ENCODE results near the gene HDGFL2.

Gene HDGFL2

GRCh38 chr19:4472174-4472974 is at the start of gene HDGFL2:
Gene HDGFL2 (plus strand): TSS chr19:4472297. CDS start chr19:4472351, 54 bp downstream.
- no peak for DNase-seq

DNA sequence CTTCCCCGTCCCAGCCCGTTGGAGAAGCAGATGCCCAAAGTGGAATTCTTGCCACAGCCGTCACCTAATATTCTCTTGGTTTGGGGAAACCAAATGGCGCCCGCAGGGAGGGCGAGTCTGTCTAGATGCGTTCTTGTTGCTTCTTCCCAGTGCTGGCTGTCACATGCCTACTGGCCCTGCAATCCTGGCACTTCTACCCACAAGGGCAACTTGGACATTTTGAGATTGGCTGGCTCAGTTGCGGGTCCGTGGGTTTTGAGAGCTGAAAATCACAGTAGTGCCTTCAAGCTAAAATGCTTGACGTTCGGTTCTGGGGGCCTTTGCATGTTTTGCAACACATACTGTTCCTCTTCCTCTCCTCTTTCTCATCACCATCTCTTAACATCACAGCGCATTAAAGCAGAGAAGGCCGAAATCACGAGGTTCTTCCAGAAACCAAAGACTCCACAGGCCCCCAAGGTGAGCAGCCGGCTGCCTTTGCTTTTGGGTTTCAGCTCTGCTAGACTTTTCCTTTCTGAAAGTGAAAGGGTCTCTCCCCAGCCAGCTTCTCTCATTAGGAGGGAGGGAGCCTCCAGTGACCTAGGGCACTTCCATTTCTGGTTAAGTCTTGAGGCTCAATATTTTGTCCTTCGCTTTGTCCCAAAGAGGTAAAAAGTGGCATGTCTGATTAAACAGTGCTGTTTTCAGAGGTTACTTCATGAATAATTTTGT is 48.5 kb upstream of the HDGFL2 start:
- DNase-seq = no peak

GRCh38 chr19:4425537-4425936 is 46.6 kb upstream of the HDGFL2 start:
- DNase-seq = no peak

DNA sequence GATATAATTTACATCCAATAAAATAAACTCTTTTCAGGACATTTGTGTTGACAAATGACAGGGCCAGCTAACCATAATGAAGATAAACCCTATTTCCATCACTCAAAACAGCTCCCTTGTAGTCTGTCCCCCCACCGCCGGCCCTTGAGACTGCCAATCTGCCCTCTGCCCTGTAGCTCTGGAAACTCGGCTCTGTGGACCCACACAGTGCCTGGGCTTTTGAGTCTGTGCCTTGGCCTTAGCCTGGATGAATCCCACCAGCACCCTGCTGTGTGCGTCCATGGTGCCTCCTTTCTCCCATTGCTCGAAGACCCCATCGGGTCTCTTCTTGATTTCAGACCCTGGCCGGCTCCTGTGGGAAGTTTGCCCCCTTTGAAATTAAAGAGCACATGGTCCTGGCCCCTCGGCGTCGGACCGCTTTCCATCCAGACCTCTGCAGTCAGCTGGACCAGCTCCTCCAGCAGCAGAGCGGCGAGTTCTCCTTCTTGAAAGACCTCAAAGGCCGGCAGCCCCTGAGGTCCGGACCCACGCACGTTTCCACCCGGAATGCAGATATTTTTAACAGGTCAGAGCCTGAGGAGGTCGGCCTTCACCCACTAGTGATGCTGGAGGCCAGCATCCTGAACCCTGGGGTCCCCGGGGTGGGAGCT is 43.6 kb upstream of the HDGFL2 start:
- no peak for DNase-seq

GRCh38 chr19:4429256-4429655 is 42.8 kb upstream of the HDGFL2 start:
- DNase-seq = no peak

DNA sequence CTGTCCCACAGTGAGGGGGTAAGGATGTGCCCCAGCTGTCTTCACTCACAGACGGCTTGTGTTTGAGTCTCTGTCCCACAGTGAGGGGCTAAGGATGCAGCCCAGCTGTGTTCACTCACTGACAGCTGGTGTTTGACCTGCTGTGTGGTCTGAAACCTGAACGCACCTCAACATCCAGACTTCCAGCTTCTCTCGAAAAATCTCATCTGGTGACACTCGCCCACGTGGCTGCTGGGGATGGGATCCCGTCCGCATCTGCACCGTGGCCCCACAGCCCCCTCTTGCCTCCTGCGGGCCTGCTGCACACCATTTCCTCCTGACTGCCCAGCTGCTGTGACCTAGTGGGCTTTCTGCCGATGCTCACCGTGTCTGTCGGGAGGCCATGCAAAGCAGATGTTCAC is 42.3 kb upstream of the HDGFL2 start:
- DNase-seq = no peak

DNA sequence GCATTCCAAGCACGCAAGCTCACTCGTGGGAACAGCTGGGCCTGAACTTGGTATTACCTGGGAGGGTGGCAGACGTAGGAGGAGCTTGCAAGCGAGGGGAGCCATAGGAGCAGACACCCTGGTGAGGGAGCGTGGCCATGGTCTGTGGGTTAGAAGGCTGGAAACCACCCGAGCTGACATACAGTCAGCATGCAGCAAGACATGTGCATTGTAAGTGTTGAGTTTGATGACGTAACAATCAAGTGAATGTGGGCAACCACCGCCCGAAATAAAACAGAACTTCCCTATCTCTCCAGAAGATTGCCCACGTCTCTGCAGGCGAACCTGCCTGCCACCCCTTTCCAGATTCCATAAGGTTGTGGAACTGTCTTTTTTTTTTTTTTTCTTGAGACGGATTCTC is 41.3 kb upstream of the HDGFL2 start:
- DNase-seq = peak in 15 of 56 donors; percentile 5 to 48 (median 24)

- DNase-seq = no peak
These were observed 40.8 kb upstream of the HDGFL2 start for GRCh38 chr19:4431296-4431695.

DNA sequence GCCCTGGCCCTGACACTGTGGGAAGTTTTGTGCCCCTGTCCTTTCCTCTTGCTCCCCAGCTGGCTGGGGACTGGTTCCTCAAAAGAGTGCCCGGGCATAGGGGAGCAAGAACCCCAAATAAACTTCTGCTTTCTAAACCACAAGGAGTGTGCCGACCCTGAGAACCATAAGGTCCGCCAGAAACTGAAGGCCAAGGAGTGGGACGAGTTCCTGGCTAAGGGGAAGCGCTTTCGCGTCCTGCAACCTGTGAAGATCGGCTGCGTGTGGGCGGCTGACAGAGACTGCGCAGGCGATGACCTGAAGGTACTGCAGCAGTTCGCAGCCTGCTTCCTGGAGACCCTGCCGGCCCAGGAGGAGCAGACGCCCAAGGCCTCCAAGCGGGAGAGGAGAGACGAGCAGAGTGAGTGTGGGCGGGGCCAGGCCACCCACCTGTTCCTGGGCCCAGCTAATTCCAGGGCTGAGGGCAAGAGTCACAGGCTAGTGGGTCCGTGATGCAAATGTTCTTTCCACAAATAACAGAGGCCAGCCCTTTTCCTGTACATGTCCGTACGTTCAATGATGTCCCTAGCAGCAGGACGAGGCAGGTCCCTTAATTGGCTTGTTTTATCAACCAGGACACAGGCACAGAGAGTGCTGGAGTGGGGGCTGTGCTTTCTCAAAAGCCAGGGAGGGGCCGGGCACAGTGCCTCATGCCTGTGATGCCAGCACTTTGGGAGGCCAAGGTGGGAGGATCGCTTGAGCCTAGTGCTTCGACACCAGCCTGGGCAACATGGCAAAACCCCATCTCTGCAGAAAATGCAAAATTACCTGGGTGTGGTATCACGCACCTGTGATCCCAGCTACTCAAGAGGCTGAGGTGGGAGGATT is 40.1 kb upstream of the HDGFL2 start:
- peak in 8 of 56 donors; percentile 3 to 36 (median 18) for DNase-seq

DNA sequence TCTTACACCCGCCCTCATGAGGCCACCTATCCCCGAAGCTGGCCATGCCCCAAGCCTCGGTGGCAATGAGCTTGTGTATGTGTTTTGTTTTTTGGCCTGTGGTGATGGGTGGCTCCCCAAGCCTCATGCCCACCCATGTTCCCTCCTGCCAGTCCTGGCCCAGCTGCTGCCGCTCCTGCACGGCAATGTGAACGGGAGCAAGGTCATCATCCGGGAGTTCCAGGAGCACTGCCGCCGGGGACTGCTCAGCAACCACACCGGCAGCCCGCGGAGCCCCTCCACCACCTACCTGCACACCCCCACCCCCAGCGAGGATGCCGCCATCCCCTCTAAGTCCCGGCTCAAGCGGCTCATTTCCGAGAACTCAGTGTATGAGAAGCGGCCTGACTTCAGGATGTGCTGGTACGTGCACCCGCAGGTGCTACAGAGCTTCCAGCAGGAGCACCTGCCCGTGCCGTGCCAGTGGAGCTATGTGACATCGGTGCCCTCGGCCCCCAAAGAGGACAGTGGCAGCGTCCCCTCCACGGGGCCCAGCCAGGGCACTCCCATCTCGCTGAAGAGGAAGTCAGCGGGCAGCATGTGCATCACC is 39.1 kb upstream of the HDGFL2 start:
- DNase-seq = no peak

DNA sequence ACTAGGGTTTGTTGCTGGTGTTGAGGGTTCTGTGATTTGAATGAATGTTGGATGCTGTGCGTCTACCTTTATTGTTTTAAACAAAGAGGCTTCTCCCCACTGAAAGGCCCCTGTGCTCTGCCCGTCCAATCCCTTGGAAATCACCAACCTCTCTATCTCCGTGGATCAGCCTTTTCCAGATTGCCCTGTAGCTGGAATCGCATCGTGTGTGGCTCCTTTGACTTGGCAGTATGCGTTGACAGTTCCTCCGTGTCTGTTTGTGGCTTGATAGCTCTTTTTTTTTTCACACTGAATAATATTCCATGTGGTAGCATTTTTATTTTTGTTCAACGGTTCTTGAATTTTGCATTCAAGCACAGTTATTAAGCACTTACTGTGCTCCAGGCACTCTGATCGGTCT is 37.7 kb upstream of the HDGFL2 start:
- DNase-seq = no peak

DNA sequence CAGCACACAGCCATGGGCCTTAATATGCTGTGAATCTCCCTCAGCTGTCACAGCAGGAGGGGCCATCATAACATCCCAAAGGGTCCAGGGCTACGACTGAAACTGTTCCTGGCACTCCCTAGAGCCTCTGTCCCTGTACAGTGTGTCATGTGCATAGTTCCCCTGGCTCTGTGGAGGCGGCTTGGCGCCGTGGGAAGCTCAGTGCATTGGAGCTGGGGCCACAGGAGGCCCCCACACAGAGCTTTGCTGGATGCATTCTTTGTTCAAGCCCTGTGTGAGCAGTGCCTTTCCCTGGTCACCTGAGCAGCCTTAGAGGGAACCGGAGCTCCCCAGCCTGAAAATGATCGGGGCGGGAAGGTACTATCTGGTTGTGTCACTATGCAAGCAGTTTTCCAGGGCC is 35.9 kb upstream of the HDGFL2 start:
- no peak for DNase-seq

DNA sequence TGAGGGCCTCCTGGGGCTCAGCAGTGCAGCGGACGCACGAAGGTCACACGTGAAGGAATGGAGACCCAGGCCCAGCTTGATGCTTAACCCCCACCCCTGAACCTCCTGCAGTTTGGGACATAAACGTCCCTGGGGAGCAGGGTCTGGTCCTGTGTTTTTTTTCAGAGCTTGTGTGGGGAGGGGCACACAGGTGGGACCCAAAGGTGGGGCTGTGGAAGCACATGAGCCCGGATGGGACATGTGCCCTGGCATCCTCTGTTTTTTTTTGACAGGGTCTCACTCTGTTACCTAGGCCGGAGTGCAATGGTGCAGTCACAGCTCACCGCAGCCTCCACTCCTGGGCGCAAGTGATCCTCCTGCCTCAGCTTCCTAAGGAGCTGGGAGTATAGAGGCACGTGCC is 35.0 kb upstream of the HDGFL2 start:
- no peak for DNase-seq

DNA sequence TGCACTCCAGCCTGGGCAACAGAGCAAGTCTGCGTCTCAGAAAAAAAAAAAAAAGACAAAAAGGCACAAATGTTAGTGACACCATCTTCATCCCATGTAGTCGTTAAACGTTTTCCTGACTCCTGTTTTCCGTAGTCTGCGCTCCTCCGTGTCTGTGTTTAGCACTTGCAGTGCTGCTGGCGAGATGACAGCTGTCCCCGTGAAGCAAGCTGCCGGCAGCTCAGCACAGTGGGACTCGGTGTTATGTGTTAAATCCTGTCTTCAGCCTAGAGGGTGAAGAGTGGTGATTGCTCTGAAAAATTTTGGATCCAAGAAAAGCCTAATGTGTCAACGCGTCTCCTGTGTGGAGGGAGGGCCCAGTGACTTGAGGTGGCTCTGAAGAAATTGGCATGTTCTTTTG is 32.9 kb upstream of the HDGFL2 start:
- no peak for DNase-seq

DNA sequence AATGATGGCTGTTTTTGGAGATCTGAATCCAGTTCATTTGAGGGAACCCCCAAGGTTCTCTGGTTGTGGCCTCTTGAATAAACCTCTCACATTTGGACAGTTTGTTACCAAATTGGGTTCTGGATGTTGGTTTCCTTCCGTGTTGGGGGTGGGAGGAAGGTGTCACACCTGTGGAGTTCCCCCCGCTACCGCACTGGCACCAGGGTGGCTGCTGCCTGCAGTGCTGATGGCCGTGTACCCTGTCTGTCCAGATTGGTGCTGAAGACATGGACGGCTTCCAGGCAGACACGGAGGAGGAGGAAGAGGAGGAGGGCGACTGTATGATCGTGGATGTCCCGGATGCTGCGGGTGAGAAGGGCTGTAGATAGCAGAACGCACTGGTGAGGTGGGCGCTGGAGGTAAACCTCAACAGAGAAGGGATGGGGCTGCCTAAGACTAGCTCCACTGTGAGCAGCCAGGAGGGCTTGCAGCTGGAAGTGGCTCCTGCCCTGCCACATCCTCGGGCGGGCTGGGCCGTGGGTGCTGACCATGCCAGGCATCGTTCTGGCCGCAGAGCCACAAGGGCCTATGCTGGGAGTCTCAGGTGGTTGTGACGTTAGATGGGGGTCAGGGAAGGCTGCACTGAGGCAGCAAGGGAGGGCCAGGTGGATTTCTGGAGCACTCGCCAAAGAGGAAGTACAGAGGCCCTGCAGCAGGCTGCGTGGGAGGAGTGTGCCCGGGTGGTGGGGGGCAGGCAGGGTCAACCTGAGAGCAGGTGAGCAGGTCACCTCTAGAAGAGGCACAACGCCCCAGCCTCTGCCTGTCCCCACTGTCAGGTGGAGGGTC is 29.9 kb upstream of the HDGFL2 start:
- no peak for DNase-seq

- no peak for DNase-seq
These were observed 29.3 kb upstream of the HDGFL2 start for GRCh38 chr19:4442819-4443146.

DNA sequence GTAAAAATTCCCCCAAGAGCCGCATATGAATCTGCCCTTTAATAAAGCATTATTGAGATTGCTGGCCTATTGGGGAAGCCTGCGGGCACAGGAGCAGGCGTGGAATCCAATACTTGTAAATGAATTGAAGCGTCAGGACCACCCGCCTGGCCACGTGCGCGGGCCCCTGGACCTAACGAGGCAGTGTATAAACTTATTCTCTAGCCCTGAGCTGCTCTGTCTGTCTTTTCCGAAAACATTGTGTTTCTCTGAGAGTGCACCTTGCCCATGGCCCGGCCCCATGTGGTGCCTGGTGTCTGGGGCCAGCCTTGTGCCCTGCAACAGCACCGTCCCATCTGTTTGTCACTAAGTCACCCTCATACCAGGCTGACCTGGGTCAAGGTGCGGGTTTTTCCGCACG is 28.9 kb upstream of the HDGFL2 start:
- no peak for DNase-seq

- no peak for DNase-seq
These were observed 27.9 kb upstream of the HDGFL2 start for GRCh38 chr19:4443966-4444764.
